B cell (primary cell): ENCODE results near the gene DBNDD2.

ENCODE experiments used
- CTCF ChIP-seq: fragments of 200-600 bp; IDR thresholded peaks from one replicate; pipeline ENCODE4 v1.8.0; 2022; ENCODE audit warnings: antibody characterized with exemption, mild to moderate bottlenecking
- EZH2 ChIP-seq: IDR thresholded peaks from 2 replicates; pipeline ENCODE4 v1.6.1; 2012; ENCODE audit warnings: borderline replicate concordance, low read depth, mild to moderate bottlenecking, moderate library complexity, low read length; ENCODE audit not compliant: insufficient read depth, poor library complexity, severe bottlenecking

- no peak for TF ChIP-seq CTCF
- no peak for TF ChIP-seq EZH2
Observed at GRCh38 chr20:45366192-45366591, 41.9 kb upstream of the DBNDD2 start.
